GM12874 (cell line): ENCODE measurements around the gene RINL.

Experiments
- TF ChIP-seq, protein P1 (sequence below): IDR thresholded peaks from 2 replicates; pipeline ENCODE4 v1.5.1; 2011; ENCODE audit warnings: low read depth, mild to moderate bottlenecking, control low read depth, low read length, moderate library complexity; ENCODE audit not compliant: insufficient read depth

Gene RINL

GRCh38 chr19:38918526-38918925 lies 40.5 kb upstream of the RINL start:
- TF ChIP-seq, protein P1, sequence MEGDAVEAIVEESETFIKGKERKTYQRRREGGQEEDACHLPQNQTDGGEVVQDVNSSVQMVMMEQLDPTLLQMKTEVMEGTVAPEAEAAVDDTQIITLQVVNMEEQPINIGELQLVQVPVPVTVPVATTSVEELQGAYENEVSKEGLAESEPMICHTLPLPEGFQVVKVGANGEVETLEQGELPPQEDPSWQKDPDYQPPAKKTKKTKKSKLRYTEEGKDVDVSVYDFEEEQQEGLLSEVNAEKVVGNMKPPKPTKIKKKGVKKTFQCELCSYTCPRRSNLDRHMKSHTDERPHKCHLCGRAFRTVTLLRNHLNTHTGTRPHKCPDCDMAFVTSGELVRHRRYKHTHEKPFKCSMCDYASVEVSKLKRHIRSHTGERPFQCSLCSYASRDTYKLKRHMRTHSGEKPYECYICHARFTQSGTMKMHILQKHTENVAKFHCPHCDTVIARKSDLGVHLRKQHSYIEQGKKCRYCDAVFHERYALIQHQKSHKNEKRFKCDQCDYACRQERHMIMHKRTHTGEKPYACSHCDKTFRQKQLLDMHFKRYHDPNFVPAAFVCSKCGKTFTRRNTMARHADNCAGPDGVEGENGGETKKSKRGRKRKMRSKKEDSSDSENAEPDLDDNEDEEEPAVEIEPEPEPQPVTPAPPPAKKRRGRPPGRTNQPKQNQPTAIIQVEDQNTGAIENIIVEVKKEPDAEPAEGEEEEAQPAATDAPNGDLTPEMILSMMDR, result no peak

DNA sequence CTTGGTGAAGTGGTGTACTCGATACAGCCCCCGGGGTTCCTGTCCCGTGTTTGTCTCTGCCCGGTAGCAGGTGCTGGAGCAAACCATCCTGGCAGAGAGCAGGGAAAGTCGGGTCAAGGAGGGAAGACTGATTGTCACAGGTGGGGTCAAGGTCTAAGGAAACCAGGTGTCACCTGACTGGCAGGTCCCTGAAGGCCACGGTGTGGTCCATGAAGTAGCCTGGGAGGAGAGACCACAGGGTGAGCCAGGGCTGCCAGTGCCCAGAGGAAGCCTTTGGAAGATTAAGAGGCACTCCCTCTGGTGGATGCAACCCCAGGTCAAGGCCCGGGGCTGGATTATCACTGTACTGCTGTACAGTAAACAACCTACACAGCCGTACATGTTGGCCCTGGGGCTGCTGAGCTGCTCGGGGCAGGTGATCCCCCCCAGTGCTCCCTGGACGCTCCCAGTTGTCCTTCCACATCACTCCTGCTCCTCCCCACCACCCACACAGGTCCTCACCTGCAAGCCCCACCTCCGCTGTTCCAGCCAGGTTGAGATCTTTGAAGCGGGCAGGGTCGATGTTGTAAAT lies 39.9 kb upstream of the RINL start:
- TF ChIP-seq, protein P1, result no peak

DNA sequence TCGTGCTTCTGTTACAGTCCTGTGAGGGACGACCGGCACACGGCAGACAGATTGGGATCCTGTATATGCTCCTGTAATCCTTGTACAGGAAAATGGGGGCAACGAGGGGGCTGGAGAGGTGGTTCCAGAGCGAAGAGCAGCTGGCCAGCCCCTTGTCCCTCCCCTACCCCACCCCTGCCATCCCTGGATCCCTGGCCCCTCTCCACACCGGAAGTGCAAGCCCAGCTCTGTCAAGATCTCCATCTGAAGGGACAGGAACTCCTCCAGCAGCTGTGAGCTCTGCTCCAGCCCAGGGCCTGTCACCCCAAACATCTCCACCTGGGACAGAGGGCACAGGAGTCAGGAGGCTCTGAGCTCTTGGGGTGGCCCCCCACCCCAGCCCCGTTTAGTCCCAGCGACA lies 39.4 kb upstream of the RINL start:
- TF ChIP-seq, protein P1, result no peak

DNA sequence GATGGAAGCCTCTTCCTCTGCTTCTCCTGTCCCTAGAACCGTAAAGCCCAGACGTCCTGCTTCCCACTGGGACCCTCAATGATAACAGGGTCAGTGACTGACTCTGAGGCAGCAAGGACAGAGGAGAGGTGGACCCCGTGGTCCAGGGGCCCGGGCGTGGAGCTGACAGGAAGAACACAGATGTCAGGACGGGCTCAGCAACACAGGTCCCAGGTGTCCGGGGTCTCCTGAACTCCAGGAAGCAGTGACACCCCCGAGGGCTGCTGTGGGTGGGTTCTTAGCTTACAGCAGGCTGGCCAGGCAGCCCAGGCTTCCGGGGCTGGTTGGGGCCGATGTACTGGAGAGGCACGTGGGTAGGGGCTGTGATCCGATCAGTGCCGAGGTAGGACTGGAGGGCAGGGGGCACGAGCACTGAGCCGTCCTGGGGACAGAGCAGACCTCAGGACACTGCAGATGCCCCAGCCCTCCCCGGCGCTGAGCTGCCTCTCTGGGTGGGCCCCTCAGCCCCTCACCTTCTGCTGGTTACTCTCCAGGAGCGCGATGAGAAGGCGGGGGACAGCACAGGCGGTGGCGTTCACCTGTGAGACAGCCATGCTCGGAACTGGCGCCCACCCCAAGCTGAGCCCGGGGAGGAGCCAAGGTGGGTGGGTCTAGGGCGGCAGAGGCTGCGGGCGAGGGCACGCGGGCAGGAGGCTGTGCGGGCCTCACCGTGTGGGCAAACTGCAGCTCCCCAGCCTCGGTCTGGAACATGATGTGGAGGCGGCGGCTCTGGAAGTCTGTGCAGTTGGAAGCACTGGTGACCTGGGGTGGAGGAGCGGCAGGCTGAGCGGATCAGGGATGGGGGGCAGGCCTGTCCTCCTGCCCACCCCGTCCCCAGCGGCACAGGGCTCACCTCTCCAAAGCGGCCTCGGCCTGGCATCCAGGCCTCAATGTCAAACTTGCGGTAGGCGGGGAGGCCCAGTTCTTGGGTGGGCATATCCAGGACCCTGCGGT lies 37.5 kb upstream of the RINL start:
- TF ChIP-seq, protein P1, result no peak

DNA sequence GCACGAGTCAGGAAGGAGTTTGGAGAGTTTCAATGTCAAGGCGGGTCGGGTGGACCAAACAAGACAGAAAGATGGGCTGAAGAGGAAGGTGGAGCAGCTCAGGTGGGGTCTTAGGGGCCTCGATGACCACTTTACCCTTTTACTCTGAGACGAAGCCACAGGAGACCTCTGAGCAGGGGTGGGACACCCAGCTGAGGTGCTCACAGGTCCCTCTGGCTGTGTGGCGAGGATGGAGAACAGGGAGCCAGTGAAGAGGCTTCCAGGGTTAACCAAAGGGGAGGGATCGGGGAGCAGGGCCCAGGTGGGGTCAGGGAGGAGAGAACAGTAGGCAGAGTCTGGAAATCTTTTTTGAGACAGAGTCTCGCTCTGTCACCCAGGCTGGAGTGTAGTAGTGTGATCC lies 35.9 kb upstream of the RINL start:
- TF ChIP-seq, protein P1, result no peak

GRCh38 chr19:38912600-38913514 lies 34.8 kb upstream of the RINL start:
- TF ChIP-seq, protein P1, result no peak

- TF ChIP-seq, protein P1, result no peak
Observed at GRCh38 chr19:38911388-38912001, 33.4 kb upstream of the RINL start.
